Loucy (cell line): ENCODE measurements around the gene RGS6.

Experiments
- H2AFZ ChIP-seq: fragments of 200-600 bp; sonication (generic); 2 replicates; pipeline ENCODE4 v1.6.0; 2016; ENCODE audit warnings: antibody characterized with exemption, mild to moderate bottlenecking, low read length, moderate library complexity
- H3F3A ChIP-seq: fragments of 200-600 bp; 2 replicates; pipeline ENCODE4 v1.6.0; 2016; ENCODE audit warnings: antibody characterized with exemption, low read depth, mild to moderate bottlenecking
- H3K27me3 ChIP-seq: fragments of 200-600 bp; sonication (generic); 2 replicates; pipeline ENCODE4 v1.6.1; 2014; ENCODE audit warnings: low read length, mild to moderate bottlenecking; ENCODE audit not compliant: insufficient read depth, poor library complexity, severe bottlenecking
- H3K36me3 ChIP-seq: fragments of 200-600 bp; sonication (generic); 2 replicates; pipeline ENCODE4 v1.6.1; 2016; ENCODE audit warnings: low read length; ENCODE audit not compliant: insufficient read depth
- H3K4me1 ChIP-seq: fragments of 200-600 bp; sonication (generic); 2 replicates; pipeline ENCODE4 v1.5.1; 2014; ENCODE audit warnings: low read length, mild to moderate bottlenecking; ENCODE audit not compliant: insufficient read depth, poor library complexity, severe bottlenecking
- H3K4me2 ChIP-seq: fragments of 200-600 bp; sonication (generic); 2 replicates; pipeline ENCODE4 v1.6.0; 2014; ENCODE audit warnings: antibody characterized with exemption, low read length, low read depth, mild to moderate bottlenecking; ENCODE audit not compliant: poor library complexity, severe bottlenecking
- H3K4me3 ChIP-seq: fragments of 200-600 bp; sonication (generic); 2 replicates; pipeline ENCODE4 v1.5.1; 2014; ENCODE audit warnings: low read length, mild to moderate bottlenecking, mixed read lengths; ENCODE audit not compliant: poor library complexity, severe bottlenecking
- H3K79me2 ChIP-seq: fragments of 200-600 bp; sonication (generic); 2 replicates; pipeline ENCODE4 v1.6.1; 2014; ENCODE audit warnings: low read length; ENCODE audit not compliant: insufficient read depth
- H3K9ac ChIP-seq: fragments of 200-600 bp; sonication (generic); 2 replicates; pipeline ENCODE4 v1.6.0; 2014; ENCODE audit warnings: mild to moderate bottlenecking, low read depth, low read length, moderate library complexity; ENCODE audit not compliant: poor library complexity, severe bottlenecking
- H3K9me2 ChIP-seq: fragments of 200-600 bp; sonication (generic); replicated peaks from 2 replicates; pipeline ENCODE4 v1.6.1; 2016; ENCODE audit warnings: low read depth, low read length, mixed read lengths
- H3K9me3 ChIP-seq: fragments of 200-600 bp; sonication (generic); 2 replicates; pipeline ENCODE4 v1.6.1; 2014; ENCODE audit warnings: mild to moderate bottlenecking, antibody characterized with exemption, low read length, low read depth; ENCODE audit not compliant: insufficient read depth
- H4K20me1 ChIP-seq: fragments of 200-600 bp; sonication (generic); 2 replicates; pipeline ENCODE4 v1.6.0; 2014; ENCODE audit warnings: antibody characterized with exemption, low read length, mild to moderate bottlenecking; ENCODE audit not compliant: insufficient read depth, poor library complexity, severe bottlenecking
- EZH2phosphoT487 ChIP-seq: fragments of 200-600 bp; IDR thresholded peaks from 2 replicates; pipeline ENCODE4 v1.6.1; 2018; ENCODE audit warnings: antibody characterized with exemption, mild to moderate bottlenecking, moderate library complexity, borderline replicate concordance
- TF ChIP-seq, protein P1 (sequence below): fragments of 200-600 bp; sonication (generic); conservative IDR thresholded peaks from 2 replicates; pipeline ENCODE4 v1.5.1; 2014; ENCODE audit warnings: mild to moderate bottlenecking, antibody characterized with exemption, low read length

The RGS6 gene

DNA sequence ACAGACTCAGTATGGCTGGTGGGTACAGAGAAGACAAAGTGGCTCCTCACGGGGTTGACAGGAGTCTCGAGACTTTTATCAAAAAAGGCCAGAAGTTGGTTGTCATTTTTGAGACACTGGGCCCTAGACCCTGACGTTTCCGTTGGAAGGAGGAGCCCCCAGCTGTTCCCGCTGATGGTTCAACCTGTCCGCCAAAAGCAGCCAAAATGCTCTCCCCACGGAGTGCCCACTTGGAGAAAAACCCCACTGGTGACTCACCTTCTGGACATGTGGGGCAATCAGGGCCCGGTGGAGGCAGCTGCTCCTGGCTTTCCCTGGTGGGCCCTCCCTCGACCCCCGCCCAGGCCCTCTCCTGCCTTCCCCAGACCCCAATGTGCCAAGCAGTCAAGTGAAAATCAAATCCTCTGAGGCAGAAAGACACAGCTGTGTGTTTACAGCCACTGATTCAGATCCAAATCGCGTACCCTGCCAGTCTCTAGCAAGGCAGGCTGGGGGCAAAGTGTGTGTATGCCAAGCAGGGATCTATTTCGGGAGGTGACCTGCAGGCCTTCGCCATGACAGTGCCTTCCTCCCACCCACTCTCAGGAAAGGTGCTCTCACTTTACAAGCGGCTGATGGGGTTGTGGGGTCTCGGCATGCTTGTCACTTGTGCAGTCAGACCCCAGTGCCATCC is 614.3 kb downstream of the RGS6 start:
- Histone ChIP-seq H3K27me3 (no peaks in the 10 kb centered on the region), H3K9me3 (no peaks in the 10 kb centered on the region), H3K9me2 (no peaks in the 10 kb centered on the region), H3K79me2 (no peaks in the 10 kb centered on the region), H3K4me2 (peak overlapping the region; percentile 6), H3K36me3 (no peaks in the 10 kb centered on the region), H3K9ac (no peak overlapping the region), H4K20me1 (no peaks in the 10 kb centered on the region), H3K4me3 (no peak overlapping the region), H3F3A (no peaks in the 10 kb centered on the region), H2AFZ (no peak overlapping the region), H3K4me1 (peaks cover 53% of the 10 kb centered on the region)
- TF ChIP-seq EZH2phosphoT487: no peak
- TF ChIP-seq, protein P1, sequence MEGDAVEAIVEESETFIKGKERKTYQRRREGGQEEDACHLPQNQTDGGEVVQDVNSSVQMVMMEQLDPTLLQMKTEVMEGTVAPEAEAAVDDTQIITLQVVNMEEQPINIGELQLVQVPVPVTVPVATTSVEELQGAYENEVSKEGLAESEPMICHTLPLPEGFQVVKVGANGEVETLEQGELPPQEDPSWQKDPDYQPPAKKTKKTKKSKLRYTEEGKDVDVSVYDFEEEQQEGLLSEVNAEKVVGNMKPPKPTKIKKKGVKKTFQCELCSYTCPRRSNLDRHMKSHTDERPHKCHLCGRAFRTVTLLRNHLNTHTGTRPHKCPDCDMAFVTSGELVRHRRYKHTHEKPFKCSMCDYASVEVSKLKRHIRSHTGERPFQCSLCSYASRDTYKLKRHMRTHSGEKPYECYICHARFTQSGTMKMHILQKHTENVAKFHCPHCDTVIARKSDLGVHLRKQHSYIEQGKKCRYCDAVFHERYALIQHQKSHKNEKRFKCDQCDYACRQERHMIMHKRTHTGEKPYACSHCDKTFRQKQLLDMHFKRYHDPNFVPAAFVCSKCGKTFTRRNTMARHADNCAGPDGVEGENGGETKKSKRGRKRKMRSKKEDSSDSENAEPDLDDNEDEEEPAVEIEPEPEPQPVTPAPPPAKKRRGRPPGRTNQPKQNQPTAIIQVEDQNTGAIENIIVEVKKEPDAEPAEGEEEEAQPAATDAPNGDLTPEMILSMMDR: no peak

GRCh38 chr14:72547999-72548398 is 615.8 kb downstream of the RGS6 start:
- H3K36me3 ChIP-seq: no peaks in the 10 kb centered on the region
- no peaks in the 10 kb centered on the region for H3F3A ChIP-seq
- H3K79me2 ChIP-seq: no peaks in the 10 kb centered on the region
- no peak overlapping the region for H3K4me2 ChIP-seq
- no peak overlapping the region for H3K9ac ChIP-seq
- H3K27me3 ChIP-seq: no peaks in the 10 kb centered on the region
- H3K4me3 ChIP-seq: no peak overlapping the region
- H3K4me1 ChIP-seq: peaks cover 51% of the 10 kb centered on the region
- H4K20me1 ChIP-seq: no peaks in the 10 kb centered on the region
- H2AFZ ChIP-seq: no peak overlapping the region
- H3K9me3 ChIP-seq: no peaks in the 10 kb centered on the region
- TF ChIP-seq EZH2phosphoT487: no peak
- TF ChIP-seq, protein P1: no peak
- no peaks in the 10 kb centered on the region for H3K9me2 ChIP-seq

GRCh38 chr14:72549026-72549425 is 616.8 kb downstream of the RGS6 start:
- no peaks in the 10 kb centered on the region for H3K79me2 ChIP-seq
- no peaks in the 10 kb centered on the region for H3F3A ChIP-seq
- no peaks in the 10 kb centered on the region for H3K27me3 ChIP-seq
- no peaks in the 10 kb centered on the region for H4K20me1 ChIP-seq
- no peaks in the 10 kb centered on the region for H3K9me3 ChIP-seq
- H3K4me1 ChIP-seq: peaks cover 41% of the 10 kb centered on the region
- no peak overlapping the region for H3K4me2 ChIP-seq
- H3K36me3 ChIP-seq: no peaks in the 10 kb centered on the region
- H3K9me2 ChIP-seq: no peaks in the 10 kb centered on the region
- no peak overlapping the region for H3K9ac ChIP-seq
- no peak overlapping the region for H2AFZ ChIP-seq
- H3K4me3 ChIP-seq: no peak overlapping the region
- no peak for TF ChIP-seq EZH2phosphoT487
- TF ChIP-seq, protein P1: no peak
